Retinal pigment epithelial cell (primary cell): Measurements from ENCODE around the gene RUVBL1.

Experiments used
- DNase-seq: peaks from one replicate; pipeline ENCODE4 v3.0.0-alpha.2; 2010; ENCODE audit warnings: low read depth
- H3K4me3 ChIP-seq: 2 replicates; pipeline ENCODE4 v1.5.1; 2011; ENCODE audit warnings: mild to moderate bottlenecking, low read length, control low read depth, moderate library complexity
- TF ChIP-seq, protein P1 (sequence below): conservative IDR thresholded peaks from 2 replicates; pipeline ENCODE4 v1.5.1; 2011; ENCODE audit warnings: low read depth, low read length, control low read depth, inconsistent platforms

The RUVBL1 gene

DNA sequence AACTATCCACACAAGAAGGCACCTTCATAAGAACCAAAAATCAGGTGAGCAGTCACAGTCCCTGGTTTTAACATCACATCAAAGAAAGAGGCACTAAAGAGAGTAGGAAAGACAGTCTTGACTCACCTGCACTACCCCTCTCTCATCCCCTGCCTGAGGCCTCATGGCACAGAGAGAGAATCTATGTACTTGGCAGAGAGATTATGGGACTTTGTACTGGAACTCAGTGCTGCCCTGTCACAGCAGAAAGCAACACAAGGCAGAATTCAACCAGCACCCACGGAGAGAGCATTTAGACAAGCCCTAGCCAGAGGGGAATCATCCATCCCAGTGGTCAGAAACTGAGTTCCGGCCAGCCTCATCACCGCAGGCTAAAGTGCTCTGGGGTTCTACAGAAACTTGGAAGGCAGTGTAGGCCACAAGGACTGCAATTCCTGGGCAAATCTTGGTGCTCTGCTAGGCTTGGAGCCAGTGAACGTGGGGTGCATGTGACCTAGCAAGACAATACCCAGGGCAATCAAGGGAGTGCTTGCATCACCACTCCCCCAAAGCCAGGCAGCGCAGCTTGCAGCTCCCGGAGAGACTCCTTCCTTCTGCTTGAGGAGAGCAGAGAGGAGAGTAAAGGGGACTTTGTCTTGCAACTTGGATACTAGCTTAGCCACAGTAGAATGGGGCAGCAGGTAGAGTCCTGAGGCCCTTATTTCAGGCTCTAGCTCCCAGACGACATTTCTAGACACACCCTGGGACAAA lies 8.5 kb upstream of the RUVBL1 start:
- no peak overlapping the region for H3K4me3 ChIP-seq
- DNase-seq = no peak
- TF ChIP-seq, protein P1, sequence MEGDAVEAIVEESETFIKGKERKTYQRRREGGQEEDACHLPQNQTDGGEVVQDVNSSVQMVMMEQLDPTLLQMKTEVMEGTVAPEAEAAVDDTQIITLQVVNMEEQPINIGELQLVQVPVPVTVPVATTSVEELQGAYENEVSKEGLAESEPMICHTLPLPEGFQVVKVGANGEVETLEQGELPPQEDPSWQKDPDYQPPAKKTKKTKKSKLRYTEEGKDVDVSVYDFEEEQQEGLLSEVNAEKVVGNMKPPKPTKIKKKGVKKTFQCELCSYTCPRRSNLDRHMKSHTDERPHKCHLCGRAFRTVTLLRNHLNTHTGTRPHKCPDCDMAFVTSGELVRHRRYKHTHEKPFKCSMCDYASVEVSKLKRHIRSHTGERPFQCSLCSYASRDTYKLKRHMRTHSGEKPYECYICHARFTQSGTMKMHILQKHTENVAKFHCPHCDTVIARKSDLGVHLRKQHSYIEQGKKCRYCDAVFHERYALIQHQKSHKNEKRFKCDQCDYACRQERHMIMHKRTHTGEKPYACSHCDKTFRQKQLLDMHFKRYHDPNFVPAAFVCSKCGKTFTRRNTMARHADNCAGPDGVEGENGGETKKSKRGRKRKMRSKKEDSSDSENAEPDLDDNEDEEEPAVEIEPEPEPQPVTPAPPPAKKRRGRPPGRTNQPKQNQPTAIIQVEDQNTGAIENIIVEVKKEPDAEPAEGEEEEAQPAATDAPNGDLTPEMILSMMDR = no peak

DNA sequence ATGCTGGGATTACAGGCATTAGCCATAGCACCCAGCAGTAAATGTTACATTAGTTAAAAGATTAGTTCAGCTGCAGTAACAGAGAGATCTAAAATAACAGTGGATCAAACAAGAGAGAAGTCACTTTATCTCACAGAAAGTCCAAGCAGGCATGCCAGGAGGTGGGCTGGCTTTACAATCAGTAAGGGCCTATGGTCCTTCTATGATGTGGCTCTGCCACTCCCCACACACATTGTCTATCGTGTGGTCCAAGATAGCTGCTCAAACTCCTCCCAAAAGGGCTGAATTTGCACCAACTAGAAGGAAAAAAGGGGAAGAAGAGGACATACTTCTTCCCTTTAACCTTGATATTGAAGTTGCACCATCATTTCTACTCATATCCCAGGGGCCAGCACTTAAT lies 4.6 kb upstream of the RUVBL1 start:
- no peak for DNase-seq
- TF ChIP-seq, protein P1 = no peak
- H3K4me3 ChIP-seq = no peak overlapping the region

DNA sequence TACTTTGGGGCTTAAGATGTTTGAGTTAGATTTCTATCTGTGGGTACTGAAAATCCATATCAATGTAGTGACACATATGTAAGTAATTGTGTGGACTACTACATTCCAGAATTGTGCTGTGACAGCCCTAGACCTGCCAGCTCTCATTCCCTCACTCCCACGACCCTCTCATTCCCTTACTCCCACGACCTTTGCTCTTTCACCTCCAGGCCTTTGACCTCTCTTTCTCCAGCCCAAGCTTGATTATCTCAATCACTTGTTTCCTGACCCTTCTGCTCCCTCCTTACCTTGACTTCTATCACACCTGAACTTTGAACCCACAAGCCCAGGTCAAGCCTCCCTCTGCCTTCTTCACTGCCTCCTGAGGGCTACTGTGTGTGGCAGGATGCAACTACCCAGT lies 3.6 kb upstream of the RUVBL1 start:
- H3K4me3 ChIP-seq = no peak overlapping the region
- DNase-seq = no peak
- TF ChIP-seq, protein P1 = no peak

DNA sequence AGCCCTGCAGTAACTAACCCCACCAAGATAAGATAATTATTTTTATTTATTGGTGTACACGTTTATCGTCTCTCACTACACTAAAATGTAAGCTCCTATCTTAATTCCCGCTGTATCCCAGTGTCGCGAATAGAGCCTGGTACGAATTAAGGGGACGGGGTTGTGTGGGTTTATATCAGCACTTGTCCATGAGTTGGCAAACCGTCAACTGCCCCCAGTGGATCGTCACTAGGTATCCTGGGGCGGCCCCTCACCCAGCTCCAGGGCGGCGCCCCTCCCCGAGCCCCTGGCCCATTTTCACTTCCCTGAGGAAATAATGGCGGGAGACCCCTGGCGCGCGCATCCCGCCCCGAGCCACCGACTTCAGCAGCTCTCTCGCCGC lies 465 bp downstream of the RUVBL1 start:
- TF ChIP-seq, protein P1 = no peak
- DNase-seq = no peak
- peak overlapping the region; percentile 96 for H3K4me3 ChIP-seq

DNA sequence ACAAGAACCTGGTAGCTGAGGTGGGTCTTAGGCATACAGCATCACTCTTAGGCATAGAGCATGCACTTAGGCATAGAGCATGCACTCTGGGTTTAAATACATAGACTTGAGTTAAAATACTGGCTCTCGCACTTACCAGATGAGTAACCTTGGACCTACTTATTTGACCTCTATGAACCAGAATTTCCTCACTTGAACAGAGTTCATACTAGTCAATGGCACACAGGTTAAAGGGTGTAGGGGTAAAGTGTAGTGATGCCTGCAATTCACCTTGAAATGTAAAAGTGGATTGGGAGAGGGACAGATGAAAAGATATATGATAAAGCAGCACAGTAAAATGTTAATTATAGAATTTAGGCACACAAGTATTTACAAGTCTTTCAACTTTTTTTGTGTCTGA lies 1.6 kb downstream of the RUVBL1 start:
- DNase-seq = no peak
- H3K4me3 ChIP-seq = no peak overlapping the region
- TF ChIP-seq, protein P1 = no peak

DNA sequence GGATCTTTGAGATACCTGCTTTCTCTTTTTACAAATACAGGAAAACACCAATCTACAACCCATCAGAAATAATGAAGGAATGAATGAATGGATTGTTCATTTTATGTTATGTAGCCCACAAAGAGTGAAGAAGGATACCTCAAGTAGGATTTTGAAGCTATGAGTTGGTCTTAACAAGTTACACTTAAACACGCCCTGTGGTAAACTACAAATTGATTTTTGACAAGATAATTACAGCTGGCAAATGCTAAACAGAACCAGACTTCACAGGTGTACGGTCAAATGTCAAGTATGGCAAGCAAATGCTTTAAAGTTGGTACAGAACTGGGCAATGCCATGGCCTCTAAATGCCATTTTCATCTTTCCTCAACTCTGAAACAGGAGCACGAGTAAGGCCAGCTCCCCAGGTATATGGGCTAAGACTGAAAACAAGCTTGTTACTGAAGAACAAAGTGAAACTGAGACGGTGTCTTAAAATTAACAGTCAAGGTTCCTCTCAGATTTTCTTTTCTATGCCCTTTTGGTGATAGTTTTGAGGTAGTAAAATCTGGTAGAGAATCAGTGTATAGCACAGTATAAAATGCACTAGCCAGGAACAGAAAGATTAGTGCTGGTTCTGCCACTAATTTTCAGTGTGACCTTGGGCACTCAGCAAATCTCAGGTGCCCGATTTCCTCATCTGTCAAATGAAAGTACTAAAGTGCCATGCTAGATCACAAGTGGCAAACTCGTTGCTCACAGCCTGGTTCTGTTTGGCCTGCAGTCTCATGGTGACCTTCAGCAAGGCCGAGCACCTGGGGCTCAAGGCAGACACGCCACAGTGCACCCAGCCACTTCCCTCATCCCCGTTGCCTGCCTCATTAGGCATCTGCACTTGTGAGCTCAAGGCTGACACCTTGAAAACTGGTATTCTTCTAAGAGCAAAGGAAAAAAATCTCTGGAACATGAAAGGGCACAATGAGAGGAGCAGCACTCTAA lies 9.5 kb downstream of the RUVBL1 start:
- H3K4me3 ChIP-seq = no peak overlapping the region
- DNase-seq = no peak
- TF ChIP-seq, protein P1 = no peak
